ENCODE measurements around the gene SPACA1. TPM values are rescaled to one million over a fixed set of nuclear protein-coding genes. Genes with fewer than 3 reads are reported as not detected.
"Not testable (repeated sequence)": the region's sequence is repeated elsewhere in the genome, so short reads cannot be mapped to it uniquely, and the experiment has no call there.

SPACA1 gene
- not detected for total RNA-seq

DNA sequence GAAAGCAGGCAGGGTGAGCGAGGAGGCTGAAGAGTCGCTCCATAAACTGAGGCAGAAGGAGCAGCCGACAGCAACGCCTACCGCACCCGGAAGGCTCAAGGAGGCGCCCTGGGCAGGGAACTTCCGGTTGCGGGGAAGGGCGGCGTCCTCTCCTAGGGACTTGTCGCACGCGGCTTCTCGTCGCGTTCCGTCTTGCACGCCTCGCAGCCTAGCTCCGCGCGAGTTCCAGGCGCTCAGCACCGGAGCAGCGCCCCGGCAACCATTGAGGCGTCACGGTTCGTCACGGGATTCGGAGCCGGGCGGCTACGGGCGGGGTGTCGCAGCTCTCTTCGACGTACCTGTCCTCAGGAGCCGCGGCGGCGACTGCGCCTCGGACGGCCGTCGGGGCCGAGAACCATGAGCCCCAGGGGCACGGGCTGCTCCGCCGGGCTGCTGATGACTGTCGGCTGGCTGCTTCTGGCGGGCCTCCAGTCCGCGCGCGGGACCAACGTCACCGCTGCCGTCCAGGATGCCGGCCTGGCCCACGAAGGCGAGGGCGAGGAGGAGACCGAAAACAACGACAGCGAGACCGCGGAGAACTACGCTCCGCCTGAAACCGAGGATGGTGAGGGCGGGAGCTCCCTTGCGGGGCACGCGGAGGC lies at the start of gene SPACA1:
TSS of gene SPACA1 (plus strand) at position 332 of the 641 bp plus-strand sequence. CDS start at position 397, 65 bp downstream.
- Histone ChIP-seq H3K27me3 (ENCODE audit: insufficient read depth, low read length) (no peaks in the 10 kb centered on the region), H3K4me3 (ENCODE audit: low read length) (no peak within 1 kb of the TSS), H3K9me3 (ENCODE audit: low read depth, low read length) (no peaks in the 10 kb centered on the region), H3K4me1 (ENCODE audit: insufficient read depth, low read length) (no peaks in the 10 kb centered on the region)

- Histone ChIP-seq H3K4me1 (ENCODE audit: insufficient read depth, low read length) (no peaks in the 10 kb centered on the region), H3K27me3 (ENCODE audit: insufficient read depth, low read length) (peaks cover 9% of the 10 kb centered on the region), H3K9me3 (ENCODE audit: low read depth, low read length) (no peaks in the 10 kb centered on the region), H3K4me3 (ENCODE audit: low read length) (no peak overlapping the region)
Measured at GRCh38 chr6:88000713-88001112, 46.9 kb upstream of the SPACA1 start.

- H3K27me3 ChIP-seq (ENCODE audit: insufficient read depth, low read length); H3K4me3 ChIP-seq (ENCODE audit: low read length); H3K9me3 ChIP-seq (ENCODE audit: low read depth, low read length); H3K4me1 ChIP-seq (ENCODE audit: insufficient read depth, low read length): not testable (repeated sequence)
Measured at GRCh38 chr6:88001279-88001678, 46.4 kb upstream of the SPACA1 start.

- H3K4me1 ChIP-seq (ENCODE audit: insufficient read depth, low read length) = no peaks in the 10 kb centered on the region
- no peak overlapping the region for H3K4me3 ChIP-seq (ENCODE audit: low read length)
- H3K9me3 ChIP-seq (ENCODE audit: low read depth, low read length) = no peaks in the 10 kb centered on the region
- peaks cover 3% of the 10 kb centered on the region for H3K27me3 ChIP-seq (ENCODE audit: insufficient read depth, low read length)
Measured at GRCh38 chr6:88004707-88005106, 42.9 kb upstream of the SPACA1 start.

- Histone ChIP-seq H3K4me3 (ENCODE audit: low read length) (no peak overlapping the region), H3K4me1 (ENCODE audit: insufficient read depth, low read length) (no peaks in the 10 kb centered on the region), H3K27me3 (ENCODE audit: insufficient read depth, low read length) (no peaks in the 10 kb centered on the region), H3K9me3 (ENCODE audit: low read depth, low read length) (no peaks in the 10 kb centered on the region)
Measured at GRCh38 chr6:88006557-88006956, 41.1 kb upstream of the SPACA1 start.

GRCh38 chr6:88008411-88008810 lies 39.2 kb upstream of the SPACA1 start:
- Histone ChIP-seq H3K9me3 (ENCODE audit: low read depth, low read length) (no peaks in the 10 kb centered on the region), H3K4me3 (ENCODE audit: low read length) (no peak overlapping the region), H3K4me1 (ENCODE audit: insufficient read depth, low read length) (no peaks in the 10 kb centered on the region), H3K27me3 (ENCODE audit: insufficient read depth, low read length) (no peaks in the 10 kb centered on the region)

DNA sequence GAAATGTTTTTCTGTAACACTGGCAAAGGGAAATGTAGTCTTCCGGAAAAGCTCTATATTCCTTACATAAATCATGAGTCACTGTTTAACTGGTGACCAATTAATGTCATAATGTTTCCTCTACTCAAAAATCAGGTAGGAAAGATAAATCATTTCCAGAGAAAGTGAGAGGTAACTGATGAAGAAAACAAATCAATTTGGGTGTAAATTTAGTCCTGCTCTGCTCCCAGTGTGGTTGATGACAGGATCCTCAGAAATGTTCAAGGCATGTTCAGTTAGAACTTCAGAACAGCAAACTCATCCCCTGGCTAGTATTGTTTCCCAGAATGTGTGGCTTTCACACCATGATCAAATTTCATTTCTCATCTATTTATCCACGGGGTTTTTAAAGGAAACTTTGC lies 38.8 kb upstream of the SPACA1 start:
- Histone ChIP-seq H3K27me3 (ENCODE audit: insufficient read depth, low read length) (no peaks in the 10 kb centered on the region), H3K4me1 (ENCODE audit: insufficient read depth, low read length) (no peaks in the 10 kb centered on the region), H3K4me3 (ENCODE audit: low read length) (no peak overlapping the region), H3K9me3 (ENCODE audit: low read depth, low read length) (no peaks in the 10 kb centered on the region)

GRCh38 chr6:88013015-88013414 lies 34.6 kb upstream of the SPACA1 start:
- H3K4me3 ChIP-seq (ENCODE audit: low read length) = no peak overlapping the region
- H3K9me3 ChIP-seq (ENCODE audit: low read depth, low read length) = no peaks in the 10 kb centered on the region
- H3K4me1 ChIP-seq (ENCODE audit: insufficient read depth, low read length) = no peaks in the 10 kb centered on the region
- H3K27me3 ChIP-seq (ENCODE audit: insufficient read depth, low read length) = no peaks in the 10 kb centered on the region

DNA sequence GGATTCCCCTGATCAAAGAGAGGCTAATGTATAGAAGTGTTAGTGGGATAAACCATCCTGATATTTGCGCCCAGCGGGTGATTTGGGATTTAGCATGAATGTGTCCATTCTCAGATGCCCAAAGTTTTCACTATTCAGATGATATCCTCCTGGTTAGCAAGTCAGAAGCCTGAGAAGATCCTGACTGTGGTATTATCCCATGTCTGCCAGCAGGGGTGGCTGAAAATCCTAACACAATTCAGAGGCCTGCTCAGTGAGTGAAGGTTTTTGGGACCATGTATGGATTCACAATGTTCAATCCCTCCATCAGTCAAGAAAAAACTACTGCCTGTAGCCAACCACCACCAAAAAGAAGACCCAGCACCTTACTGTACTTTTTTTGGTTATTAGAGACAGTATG lies 34.1 kb upstream of the SPACA1 start:
- Histone ChIP-seq H3K4me3 (ENCODE audit: low read length) (no peak overlapping the region), H3K4me1 (ENCODE audit: insufficient read depth, low read length) (no peaks in the 10 kb centered on the region), H3K9me3 (ENCODE audit: low read depth, low read length) (no peaks in the 10 kb centered on the region), H3K27me3 (ENCODE audit: insufficient read depth, low read length) (no peaks in the 10 kb centered on the region)

DNA sequence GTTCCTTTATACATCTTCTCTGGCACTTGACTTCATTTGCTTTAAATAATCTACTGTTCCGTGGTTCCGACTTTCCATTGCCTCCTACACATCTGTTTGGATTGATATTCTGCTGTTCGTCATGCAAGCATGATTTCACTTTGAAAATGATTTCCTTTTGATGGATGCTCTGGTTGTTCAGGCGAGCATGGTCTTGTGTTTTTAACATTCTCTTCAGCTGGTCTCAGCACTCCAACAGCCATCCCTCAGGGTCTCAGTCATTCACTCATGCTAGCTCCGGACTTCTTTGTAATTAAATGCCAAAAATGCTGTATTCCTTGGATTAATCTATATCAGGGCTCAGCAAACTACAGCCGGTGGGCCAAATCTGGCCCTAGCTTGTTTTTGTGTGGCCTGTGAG lies 27.2 kb upstream of the SPACA1 start:
- Histone ChIP-seq H3K9me3 (ENCODE audit: low read depth, low read length) (no peaks in the 10 kb centered on the region), H3K27me3 (ENCODE audit: insufficient read depth, low read length) (no peaks in the 10 kb centered on the region), H3K4me1 (ENCODE audit: insufficient read depth, low read length) (no peaks in the 10 kb centered on the region), H3K4me3 (ENCODE audit: low read length) (no peak overlapping the region)

DNA sequence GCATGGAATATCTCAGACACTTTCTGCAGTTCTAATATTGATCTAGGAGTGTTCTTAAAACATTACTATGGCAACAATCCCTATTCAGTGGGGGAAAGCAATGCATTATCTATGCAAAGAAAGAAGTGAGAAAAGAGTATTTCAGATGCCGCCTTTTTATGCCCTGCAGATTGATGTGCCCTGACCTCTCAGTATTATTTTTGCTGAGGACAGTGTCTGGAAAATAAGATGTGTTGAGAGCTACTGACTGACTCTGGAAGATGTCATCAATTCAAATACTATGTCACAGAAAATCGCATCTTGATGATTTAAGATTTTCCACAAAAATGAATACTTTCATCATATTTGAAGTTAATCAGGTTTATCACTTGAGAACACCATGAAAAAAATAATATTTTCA lies 22.9 kb upstream of the SPACA1 start:
- no peaks in the 10 kb centered on the region for H3K4me1 ChIP-seq (ENCODE audit: insufficient read depth, low read length)
- H3K27me3 ChIP-seq (ENCODE audit: insufficient read depth, low read length) = no peaks in the 10 kb centered on the region
- no peaks in the 10 kb centered on the region for H3K9me3 ChIP-seq (ENCODE audit: low read depth, low read length)
- H3K4me3 ChIP-seq (ENCODE audit: low read length) = no peak overlapping the region

- H3K4me1 ChIP-seq (ENCODE audit: insufficient read depth, low read length) = no peaks in the 10 kb centered on the region
- H3K27me3 ChIP-seq (ENCODE audit: insufficient read depth, low read length) = no peaks in the 10 kb centered on the region
- H3K9me3 ChIP-seq (ENCODE audit: low read depth, low read length) = peaks cover 39% of the 10 kb centered on the region
- H3K4me3 ChIP-seq (ENCODE audit: low read length) = no peak overlapping the region
Measured at GRCh38 chr6:88031550-88031949, 16.1 kb upstream of the SPACA1 start.

- H3K4me1 ChIP-seq (ENCODE audit: insufficient read depth, low read length) = no peaks in the 10 kb centered on the region
- H3K27me3 ChIP-seq (ENCODE audit: insufficient read depth, low read length) = peaks cover 2% of the 10 kb centered on the region
- no peaks in the 10 kb centered on the region for H3K9me3 ChIP-seq (ENCODE audit: low read depth, low read length)
- no peak overlapping the region for H3K4me3 ChIP-seq (ENCODE audit: low read length)
Measured at GRCh38 chr6:88044530-88044929, 3.1 kb upstream of the SPACA1 start.

DNA sequence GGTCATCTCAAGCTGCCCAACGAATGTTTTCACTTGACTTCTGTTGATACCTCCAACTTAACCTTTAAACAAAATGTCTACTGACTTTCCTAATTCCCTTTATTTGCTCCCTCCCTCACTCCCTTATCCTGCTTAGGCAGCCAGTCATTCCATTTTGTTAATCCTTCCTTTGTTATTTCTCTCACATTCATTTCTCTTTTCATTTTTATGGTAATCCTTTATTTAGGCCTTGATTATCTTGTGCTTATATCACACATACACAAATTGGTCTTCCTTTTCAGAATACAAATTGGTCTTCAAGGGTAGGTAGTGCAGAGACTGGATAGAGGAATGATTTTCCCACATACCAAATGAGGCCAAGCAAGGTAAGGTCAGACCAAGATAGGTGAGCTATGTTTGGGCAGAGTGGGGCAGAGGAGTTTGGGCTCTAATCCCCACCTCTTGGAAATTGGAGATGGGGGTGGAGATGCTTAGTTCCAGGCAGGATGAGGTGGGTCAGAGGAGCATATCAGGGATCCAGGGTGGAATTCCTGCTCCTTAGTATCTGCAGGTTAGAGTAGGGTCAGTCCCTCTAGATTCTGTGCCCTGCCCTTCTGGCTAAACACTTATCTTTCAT lies 2.0 kb upstream of the SPACA1 start:
- Histone ChIP-seq H3K4me1 (ENCODE audit: insufficient read depth, low read length) (no peaks in the 10 kb centered on the region), H3K9me3 (ENCODE audit: low read depth, low read length) (no peaks in the 10 kb centered on the region), H3K27me3 (ENCODE audit: insufficient read depth, low read length) (no peaks in the 10 kb centered on the region), H3K4me3 (ENCODE audit: low read length) (no peak overlapping the region)

DNA sequence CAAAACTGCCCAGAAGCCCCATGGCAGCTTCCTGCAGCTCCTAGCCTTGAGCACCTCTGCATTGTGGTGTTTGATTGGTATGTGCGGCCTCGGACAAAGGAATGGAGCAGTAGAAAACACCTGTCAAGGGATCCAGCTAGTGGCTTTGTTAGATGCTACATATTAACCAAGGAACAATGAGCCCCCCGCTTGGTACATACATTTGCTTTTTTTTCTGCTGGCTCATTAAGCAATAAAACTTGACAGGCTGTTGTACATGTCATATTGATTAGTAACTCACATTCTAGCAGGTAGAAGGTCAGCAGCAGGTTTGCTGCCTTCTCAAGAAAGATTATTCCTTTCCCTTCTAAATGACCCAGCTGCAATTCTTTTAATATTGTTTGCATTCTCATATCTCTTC lies 937 bp downstream of the SPACA1 start:
- H3K27me3 ChIP-seq (ENCODE audit: insufficient read depth, low read length) = no peaks in the 10 kb centered on the region

DNA sequence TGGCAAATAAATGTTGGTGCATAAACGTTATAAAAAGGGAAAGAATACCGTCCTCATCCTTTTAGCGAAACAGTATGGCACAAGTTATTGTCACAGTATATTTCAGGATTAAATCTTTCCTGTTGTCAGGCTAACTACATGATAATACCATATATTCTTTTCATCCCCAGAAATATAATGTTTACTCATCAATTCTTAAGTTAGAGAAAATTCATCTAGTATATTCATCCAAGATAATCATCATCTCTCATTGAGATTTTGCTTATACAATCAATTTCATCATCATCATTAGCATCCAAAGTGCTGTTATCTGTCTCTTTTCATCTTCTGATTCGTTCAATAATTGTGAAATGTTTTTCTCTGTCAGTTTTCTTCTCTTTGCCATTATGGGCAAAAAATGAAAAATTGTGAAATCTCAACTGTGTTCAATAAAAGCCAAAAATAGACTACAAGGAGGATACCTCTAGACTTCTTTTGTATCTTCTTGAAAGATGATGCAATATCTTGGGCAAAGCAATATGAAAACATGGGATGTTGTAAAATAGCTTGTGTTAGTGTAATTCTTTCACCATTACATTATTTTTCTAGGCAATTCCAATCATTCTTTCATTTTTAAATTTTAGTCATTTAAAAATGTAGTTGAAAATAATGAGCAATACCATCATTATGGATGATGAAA lies 2.6 kb downstream of the SPACA1 start:
- no peak overlapping the region for H3K4me3 ChIP-seq (ENCODE audit: low read length)
- H3K27me3 ChIP-seq (ENCODE audit: insufficient read depth, low read length) = no peaks in the 10 kb centered on the region
- H3K4me1 ChIP-seq (ENCODE audit: insufficient read depth, low read length) = no peaks in the 10 kb centered on the region
- H3K9me3 ChIP-seq (ENCODE audit: low read depth, low read length) = no peaks in the 10 kb centered on the region

More for the DNA sequence above, 937 bp downstream of the SPACA1 start:
- no peaks in the 10 kb centered on the region for H3K9me3 ChIP-seq (ENCODE audit: low read depth, low read length)
- no peaks in the 10 kb centered on the region for H3K4me1 ChIP-seq (ENCODE audit: insufficient read depth, low read length)
- H3K4me3 ChIP-seq (ENCODE audit: low read length) = no peak overlapping the region

Measured in mononuclear cell (primary cell).